Kidney (tissue), 14 donors: ENCODE results near the gene THBS3. TPM values are rescaled to one million over a fixed set of nuclear protein-coding genes. Genes with fewer than 3 reads are reported as not detected.

Source experiments
- DNase-seq, 5 donors: peaks; one replicate each; pipeline ENCODE4 v3.0.0-alpha.2; 2013 to 2020
- FAIRE-seq: peaks from 2 replicates; lab custom pipeline; 2012; peaks lifted over from hg19 to GRCh38; lab: Jason Lieb, UNC
- H3K27ac ChIP-seq, 2 donors: one replicate each; pipeline ENCODE4 v1.7.0; 2013; ENCODE audit warnings: low read depth in 2 of 2, low read length in 2 of 2, inconsistent platforms in 1 of 2
- H3K27me3 ChIP-seq: one replicate; pipeline ENCODE4 v1.7.1; 2013; ENCODE audit warnings: low read length, inconsistent platforms; ENCODE audit not compliant: control insufficient read depth, insufficient read depth
- H3K36me3 ChIP-seq, 3 donors: one replicate each; pipeline versions ENCODE4 v1.7.0 to v1.7.1; 2013; ENCODE audit warnings: low read length in 3 of 3, control low read depth in 1 of 3, inconsistent platforms in 1 of 3; ENCODE audit not compliant: insufficient read depth in 3 of 3, control insufficient read depth in 2 of 3
- H3K4me1 ChIP-seq, 3 donors: one replicate each; pipeline versions ENCODE4 v1.7.0 to v1.7.1; 2013; ENCODE audit warnings: low read length in 3 of 3, inconsistent platforms in 1 of 3, low read depth in 1 of 3; ENCODE audit not compliant: control insufficient read depth in 2 of 3, insufficient read depth in 2 of 3
- H3K4me3 ChIP-seq, 3 donors: one replicate each; pipeline versions ENCODE4 v1.7.0 to v1.8.1; 2013; ENCODE audit warnings: low read length in 3 of 3, control low read depth in 1 of 3, inconsistent platforms in 1 of 3
- H3K9ac ChIP-seq, 3 donors: one replicate each; pipeline versions ENCODE4 v1.7.0 to v1.7.1; 2013; ENCODE audit warnings: low read length in 3 of 3, control low read depth in 1 of 3, inconsistent platforms in 1 of 3
- H3K9me3 ChIP-seq, 3 donors: one replicate each; pipeline versions ENCODE4 v1.7.0 to v1.7.1; 2013; ENCODE audit warnings: low read length in 3 of 3, control low read depth in 1 of 3, inconsistent platforms in 1 of 3; ENCODE audit not compliant: control insufficient read depth in 2 of 3, insufficient read depth in 1 of 3
- intact Hi-C: fragments of 100-400 bp; cut with DNase I; formaldehyde crosslinking; loops from one replicate; pipeline ENCODE4 v1.11.1; 2022
- polyA plus RNA-seq: library from polyadenylated mRNA; stranded (reverse); fragments of 350-450 nt; fragmentation: Illumina TruSeq; extraction: RNeasy Lipid Tissue Mini Kit (QIAGEN cat#74804); gene quantifications from one replicate; pipeline ENCODE4 v1.2.3, GENCODE V29; 2014; ENCODE audit warnings: low read depth, low replicate concordance; ENCODE audit not compliant: insufficient read depth
- total RNA-seq: library from RNA; stranded (reverse); fragmentation: NEBNext Ultra II Directional; extraction: Animal tissue kit (Norgen Biotek cat#: 25700); gene quantifications from one replicate; pipeline ENCODE4 v1.2.1, GENCODE V29; 2021
- TF ChIP-seq, protein P1 (sequence below): IDR thresholded peaks from 3 replicates; pipeline ENCODE4 v1.5.1; 2012; ENCODE audit warnings: mild to moderate bottlenecking, moderate library complexity, borderline replicate concordance; ENCODE audit not compliant: insufficient read depth; ENCODE audit errors: extremely low read depth
- donor health status: control.
- donor health status: control.
- donor health status: control.
- donor health status: control.
- donor health status: control.
- donor health status: DM: yes; HTN: yes; CAD: no.
- donor health status: Normal renal cell carcinoma (clear cell type).

The THBS3 gene
- total and polyA plus RNA-seq, 2 donors from 2014 or later: 21.4 to 33.0 TPM

DNA sequence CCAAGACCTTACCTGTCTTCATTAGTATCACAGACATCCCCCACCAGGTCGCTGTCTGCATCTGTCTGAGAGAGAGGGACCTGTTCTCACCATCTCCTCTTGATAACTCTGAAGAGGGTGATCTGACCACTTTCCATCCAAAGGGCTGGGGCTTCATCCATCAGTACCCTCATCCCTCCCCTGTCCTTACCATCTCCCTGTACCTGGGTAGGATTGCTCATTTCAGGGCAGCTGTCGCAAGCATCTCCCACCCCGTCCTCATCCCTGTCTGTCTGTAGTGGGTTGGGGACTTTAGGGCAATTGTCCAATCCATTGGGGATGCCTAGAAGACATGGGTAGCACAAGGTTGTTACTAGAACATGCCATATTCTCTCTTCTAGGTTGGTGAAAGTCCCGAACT, 7.9 kb downstream of the THBS3 start:
- no peak overlapping the region for H3K4me3 ChIP-seq
- peak in 1 of 5 donors; percentile 22 for DNase-seq
- no peaks in the 10 kb centered on the region for H3K36me3 ChIP-seq
- no peaks in the 10 kb centered on the region for H3K9me3 ChIP-seq
- H3K4me1 ChIP-seq: no peaks in the 10 kb centered on the region
- no peaks in the 10 kb centered on the region for H3K27me3 ChIP-seq
- intact Hi-C loops: no loop called here
- no peak overlapping the region for H3K27ac ChIP-seq
- no peak overlapping the region for H3K9ac ChIP-seq
- TF ChIP-seq, protein P1, sequence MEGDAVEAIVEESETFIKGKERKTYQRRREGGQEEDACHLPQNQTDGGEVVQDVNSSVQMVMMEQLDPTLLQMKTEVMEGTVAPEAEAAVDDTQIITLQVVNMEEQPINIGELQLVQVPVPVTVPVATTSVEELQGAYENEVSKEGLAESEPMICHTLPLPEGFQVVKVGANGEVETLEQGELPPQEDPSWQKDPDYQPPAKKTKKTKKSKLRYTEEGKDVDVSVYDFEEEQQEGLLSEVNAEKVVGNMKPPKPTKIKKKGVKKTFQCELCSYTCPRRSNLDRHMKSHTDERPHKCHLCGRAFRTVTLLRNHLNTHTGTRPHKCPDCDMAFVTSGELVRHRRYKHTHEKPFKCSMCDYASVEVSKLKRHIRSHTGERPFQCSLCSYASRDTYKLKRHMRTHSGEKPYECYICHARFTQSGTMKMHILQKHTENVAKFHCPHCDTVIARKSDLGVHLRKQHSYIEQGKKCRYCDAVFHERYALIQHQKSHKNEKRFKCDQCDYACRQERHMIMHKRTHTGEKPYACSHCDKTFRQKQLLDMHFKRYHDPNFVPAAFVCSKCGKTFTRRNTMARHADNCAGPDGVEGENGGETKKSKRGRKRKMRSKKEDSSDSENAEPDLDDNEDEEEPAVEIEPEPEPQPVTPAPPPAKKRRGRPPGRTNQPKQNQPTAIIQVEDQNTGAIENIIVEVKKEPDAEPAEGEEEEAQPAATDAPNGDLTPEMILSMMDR: no peak
- no peak for FAIRE-seq

DNA sequence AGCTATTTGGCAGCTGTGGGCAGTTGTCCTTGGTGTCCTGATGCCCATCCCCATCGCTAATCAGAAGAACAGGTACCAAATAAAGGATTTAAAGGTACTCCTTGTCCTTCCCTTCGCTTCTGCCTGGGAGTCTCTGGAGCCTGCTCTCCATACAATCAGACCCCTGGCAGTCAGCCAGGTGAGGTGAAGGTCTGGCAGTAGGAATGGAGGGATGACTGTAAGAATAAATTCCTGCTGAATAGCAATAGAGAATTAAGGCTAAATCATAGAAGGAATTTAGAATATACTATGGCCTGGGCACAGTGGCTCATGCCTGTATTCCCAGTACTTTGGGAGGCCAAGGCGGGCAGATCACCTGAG, 9.2 kb downstream of the THBS3 start:
- TF ChIP-seq, protein P1: no peak
- H3K9ac ChIP-seq: no peak overlapping the region
- intact Hi-C loops: no loop called here
- no peaks in the 10 kb centered on the region for H3K36me3 ChIP-seq
- DNase-seq: peak in 1 of 5 donors; percentile 18
- H3K27ac ChIP-seq: no peak overlapping the region
- no peaks in the 10 kb centered on the region for H3K27me3 ChIP-seq
- no peaks in the 10 kb centered on the region for H3K9me3 ChIP-seq
- H3K4me3 ChIP-seq: no peak overlapping the region
- peaks cover 0 to 6% (median 0%) of the 10 kb centered on the region in 3 donors for H3K4me1 ChIP-seq
- FAIRE-seq: no peak

DNA sequence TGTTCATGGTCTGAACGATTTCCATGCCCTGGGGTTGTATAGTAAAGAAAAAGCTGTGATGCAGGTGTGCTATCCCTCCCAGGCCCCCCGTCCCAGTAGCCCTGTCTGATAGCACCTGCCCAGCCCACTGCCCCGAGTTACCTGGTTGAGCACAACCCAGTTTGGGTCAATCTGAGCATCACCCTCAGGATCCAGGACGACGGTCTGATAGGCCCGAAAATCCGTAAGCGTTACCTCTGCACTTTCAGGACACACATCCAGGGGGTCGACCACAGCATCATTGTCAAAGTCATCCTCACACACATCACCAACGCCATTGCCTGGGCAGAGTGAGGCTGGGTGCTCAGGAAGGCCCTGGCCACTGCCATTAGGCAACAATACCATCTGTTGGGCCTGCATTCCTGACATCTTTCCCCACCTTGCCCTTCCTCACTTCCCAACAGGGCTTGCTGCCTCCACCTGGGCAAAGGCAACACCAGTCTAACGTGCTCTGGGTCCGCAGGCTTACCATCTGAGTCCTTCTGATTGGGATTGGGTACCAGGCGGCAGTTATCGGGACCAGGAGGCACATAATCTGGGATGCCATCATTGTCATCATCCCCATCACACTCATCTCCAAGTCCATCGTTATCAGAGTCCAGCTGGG, 9.7 kb downstream of the THBS3 start:
- intact Hi-C loops: no loop called here
- H3K4me3 ChIP-seq: no peak overlapping the region
- DNase-seq (peak in 1 of 5 donors; percentile 28), FAIRE-seq (no peak)
- no peaks in the 10 kb centered on the region for H3K36me3 ChIP-seq
- H3K9me3 ChIP-seq: no peaks in the 10 kb centered on the region
- no peak overlapping the region for H3K27ac ChIP-seq
- no peak overlapping the region for H3K9ac ChIP-seq
- TF ChIP-seq, protein P1: no peak
- H3K27me3 ChIP-seq: no peaks in the 10 kb centered on the region
- peaks cover 0 to 7% (median 0%) of the 10 kb centered on the region in 3 donors for H3K4me1 ChIP-seq
